ENCODE measurements around the gene ROR1.

- no peak for TF ChIP-seq CTCF (IDR thresholded peaks at IDR 0.05)
- no peak for TF ChIP-seq EZH2 (IDR thresholded peaks at IDR 0.05; ENCODE audit: borderline replicate concordance, insufficient read depth, low read depth, low read length, poor library complexity, severe bottlenecking)
Measured at GRCh38 chr1:63774617-63775417, 1.0 kb downstream of the ROR1 start.
